Hematopoietic multipotent progenitor cell treated with erythropoietin and hydrocortisone succinate and interleukin-3 and kit ligand, for 6 days (in vitro differentiated cells): ENCODE results near the gene TMEM222.
A peak's percentile ranks its signal among the peaks of the same experiment; 100 is the strongest.

ENCODE experiments used
- DNase-seq: peaks from one replicate; pipeline ENCODE4 v3.0.0-alpha.2; 2015

Gene TMEM222

DNA sequence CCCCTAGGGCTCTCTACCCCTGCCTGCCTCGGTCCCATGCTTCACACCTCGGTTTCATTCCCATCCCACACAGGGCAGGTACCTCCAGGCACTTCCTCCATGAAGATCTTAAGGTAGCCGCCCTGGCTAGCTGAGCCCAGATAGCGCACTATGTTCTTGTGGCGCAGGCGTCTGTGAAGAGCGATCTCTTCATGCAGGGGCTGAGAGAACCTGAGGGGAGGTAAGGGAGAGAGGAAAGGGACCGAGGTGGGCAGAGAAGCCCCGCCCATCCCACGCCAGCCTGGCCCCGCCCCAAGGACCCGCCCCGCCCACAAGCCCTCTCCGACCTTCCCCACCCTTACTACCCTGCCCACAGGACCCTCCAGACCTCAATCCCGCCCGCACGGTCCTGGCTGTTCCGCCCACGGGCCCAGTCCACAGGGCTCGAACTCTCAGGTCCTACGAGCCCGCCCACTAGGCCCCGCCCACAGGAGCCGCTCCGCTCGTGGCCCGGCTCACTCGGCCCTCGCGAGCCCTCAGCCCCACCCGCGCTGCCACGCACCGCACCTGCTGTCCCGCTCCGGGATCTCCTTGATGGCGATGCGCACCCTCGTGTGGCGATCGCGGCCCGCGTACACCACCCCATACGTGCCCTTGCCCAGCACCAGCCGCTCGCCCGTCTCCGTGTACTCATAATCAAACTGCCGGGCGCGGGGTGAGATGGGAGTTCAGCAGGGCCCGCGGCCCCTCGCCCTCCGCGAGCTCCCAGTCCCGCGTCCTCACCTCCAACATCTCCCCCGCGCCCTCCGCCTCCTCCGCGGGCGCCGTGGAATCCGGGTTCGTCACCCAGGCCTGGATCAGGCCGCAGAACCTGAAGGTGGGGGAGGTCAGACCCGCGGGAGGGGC lies 38.4 kb downstream of the TMEM222 start:
- DNase-seq: peak; percentile 53

DNA sequence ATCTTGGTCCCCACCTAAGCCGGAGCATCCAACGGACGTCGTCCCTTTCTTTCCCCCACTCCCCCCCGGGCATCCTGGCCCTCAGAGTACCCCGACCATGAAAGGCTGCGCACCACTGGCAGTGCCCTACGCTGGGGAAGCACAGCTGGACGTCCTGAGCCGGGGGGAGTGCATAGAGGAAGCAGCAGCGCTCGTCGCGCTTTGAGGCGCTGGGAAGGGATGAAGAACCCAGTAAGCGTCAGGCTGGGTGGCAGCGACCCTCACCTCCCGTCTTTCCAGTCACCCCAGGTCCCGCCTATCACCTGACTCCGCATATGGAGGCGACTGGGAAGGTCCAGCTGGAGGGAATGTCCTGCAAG lies 39.1 kb downstream of the TMEM222 start:
- DNase-seq: no peak

GRCh38 chr1:27361553-27361952 lies 39.6 kb downstream of the TMEM222 start:
- DNase-seq: no peak

- no peak for DNase-seq
These were observed 42.1 kb downstream of the TMEM222 start for GRCh38 chr1:27363766-27364695.

DNA sequence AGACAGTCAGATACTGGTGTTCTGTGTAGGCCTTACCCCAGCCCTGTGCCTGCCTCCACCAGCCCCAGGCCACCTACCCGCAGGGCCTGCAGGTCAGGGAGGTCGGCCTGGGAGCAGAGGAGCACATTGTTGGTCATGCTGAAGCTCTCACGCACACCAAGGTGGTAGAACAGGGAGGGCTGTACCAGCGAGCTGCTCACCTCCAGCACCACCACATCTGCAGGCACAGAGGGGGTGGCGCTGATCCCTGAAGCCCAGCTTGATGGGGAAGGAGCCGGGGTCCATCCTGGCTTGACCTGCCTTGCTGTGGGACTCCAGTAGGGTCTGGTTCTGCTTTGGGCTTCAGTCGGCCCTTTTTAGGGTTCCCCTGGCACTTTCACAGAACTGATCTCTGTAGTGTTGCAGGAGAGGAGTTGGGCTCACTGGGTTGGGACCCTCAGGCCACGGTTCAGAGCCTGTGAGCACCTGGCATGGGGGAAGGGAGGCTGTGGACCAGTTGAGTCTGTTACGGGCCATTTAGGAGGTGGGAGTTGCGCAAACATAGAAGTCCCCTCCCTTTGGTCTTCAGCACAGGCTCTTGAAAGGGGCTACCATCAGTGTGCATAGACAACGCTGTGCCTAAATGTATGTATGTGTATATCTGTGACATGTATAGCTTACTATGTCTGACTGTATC lies 42.9 kb downstream of the TMEM222 start:
- DNase-seq: no peak

GRCh38 chr1:27365372-27366112 lies 43.6 kb downstream of the TMEM222 start:
- DNase-seq: peak; percentile 88

DNA sequence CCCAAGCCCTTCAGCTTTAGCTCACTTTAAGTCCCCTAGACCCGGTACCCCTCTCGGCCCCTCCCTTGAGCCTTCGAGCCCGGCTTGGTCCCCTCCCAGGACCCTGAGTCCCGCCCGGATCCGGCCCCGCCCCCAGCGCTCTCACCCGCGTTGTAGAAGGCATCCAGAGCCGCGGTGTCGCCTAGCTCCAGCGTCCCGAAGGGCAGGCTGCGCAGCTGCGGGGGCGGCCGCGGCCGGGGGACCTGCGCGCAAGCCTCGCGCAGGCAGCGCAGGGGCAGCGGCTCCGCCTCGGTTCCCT lies 44.1 kb downstream of the TMEM222 start:
- peak; percentile 80 for DNase-seq

DNA sequence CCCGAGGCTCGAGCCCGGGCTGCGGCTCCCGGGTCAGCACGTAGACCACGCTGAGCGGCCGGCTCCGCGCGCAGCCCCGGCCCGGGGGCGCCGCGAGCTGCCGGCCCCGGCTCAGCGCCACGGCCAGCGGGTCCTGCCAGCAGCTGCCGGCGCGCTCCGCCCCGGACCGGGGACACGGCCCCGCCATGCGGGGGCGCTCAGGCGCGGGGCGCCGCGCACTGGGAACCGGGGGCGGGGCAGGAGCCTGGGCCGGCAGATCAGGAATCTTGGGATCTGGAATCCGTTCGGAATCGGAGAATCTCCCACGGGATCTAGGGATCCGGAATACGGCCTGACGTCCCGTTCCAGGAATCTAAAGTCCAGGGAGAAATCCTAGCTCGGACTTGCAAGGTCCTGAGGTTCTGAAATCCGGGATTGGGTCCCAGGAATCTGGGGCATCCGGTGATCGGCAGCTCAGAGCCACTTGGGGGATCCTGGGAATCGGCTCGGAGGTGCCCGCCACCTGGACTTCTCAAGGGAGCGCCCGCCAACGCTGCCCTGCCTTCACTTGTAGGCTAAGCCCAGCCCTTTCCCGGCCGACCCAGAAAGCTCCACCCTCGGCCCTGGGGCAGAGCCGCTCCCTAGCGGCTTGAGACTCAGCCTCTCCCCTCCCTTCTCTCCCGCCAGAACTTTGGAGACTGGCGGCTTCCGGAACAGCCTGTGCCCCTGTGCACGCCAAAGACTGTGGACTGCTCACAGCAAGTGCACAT lies 44.6 kb downstream of the TMEM222 start, which contains the start of gene MAP3K6:
TSS of gene MAP3K6 (minus strand) at position 551 of the 749 bp plus-strand sequence. CDS start at position 187, 364 bp downstream.
- DNase-seq: peak; percentile 89

- no peak for DNase-seq
These were observed 45.2 kb downstream of the TMEM222 start for GRCh38 chr1:27367160-27367650.

- peak; percentile 95 for DNase-seq
These were observed 47.1 kb downstream of the TMEM222 start for GRCh38 chr1:27368869-27369582.

DNA sequence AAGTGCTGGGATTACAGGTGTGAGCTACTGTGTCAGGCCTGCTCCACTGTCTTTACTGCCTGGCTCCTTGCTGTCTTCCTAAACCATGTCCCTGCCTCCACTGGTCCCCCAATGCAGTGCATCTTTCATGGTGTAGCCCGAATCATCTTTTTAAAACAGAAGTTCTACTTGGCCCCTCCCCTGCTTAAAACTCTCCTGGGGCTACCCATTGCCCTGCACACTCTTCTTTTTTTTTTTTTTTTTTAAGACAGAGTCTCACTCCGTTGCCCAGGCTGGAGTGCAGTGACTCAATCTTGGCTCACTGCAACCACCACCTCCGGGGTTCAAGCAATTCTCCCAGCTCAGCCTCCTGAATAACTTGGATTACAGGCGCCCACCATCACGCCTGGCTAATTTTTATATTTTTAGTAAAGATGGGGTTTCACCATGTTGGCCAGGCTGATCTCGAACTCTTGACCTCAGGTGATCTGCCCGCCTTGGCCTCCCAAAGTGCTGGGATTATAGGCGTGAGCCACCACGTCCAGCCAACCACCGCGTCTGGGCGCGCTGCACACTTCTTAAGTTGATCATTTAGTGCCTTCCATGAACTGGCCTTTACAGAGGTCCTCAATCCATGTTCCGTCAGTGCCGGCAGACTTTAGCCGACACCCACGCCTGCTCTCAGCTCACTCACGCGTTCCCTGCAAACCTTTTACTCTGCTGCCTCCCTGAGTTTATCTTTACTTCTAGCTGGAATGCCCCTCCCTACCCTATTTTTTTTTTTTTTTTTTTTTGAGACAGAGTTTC lies 50.3 kb downstream of the TMEM222 start:
- DNase-seq: no peak

DNA sequence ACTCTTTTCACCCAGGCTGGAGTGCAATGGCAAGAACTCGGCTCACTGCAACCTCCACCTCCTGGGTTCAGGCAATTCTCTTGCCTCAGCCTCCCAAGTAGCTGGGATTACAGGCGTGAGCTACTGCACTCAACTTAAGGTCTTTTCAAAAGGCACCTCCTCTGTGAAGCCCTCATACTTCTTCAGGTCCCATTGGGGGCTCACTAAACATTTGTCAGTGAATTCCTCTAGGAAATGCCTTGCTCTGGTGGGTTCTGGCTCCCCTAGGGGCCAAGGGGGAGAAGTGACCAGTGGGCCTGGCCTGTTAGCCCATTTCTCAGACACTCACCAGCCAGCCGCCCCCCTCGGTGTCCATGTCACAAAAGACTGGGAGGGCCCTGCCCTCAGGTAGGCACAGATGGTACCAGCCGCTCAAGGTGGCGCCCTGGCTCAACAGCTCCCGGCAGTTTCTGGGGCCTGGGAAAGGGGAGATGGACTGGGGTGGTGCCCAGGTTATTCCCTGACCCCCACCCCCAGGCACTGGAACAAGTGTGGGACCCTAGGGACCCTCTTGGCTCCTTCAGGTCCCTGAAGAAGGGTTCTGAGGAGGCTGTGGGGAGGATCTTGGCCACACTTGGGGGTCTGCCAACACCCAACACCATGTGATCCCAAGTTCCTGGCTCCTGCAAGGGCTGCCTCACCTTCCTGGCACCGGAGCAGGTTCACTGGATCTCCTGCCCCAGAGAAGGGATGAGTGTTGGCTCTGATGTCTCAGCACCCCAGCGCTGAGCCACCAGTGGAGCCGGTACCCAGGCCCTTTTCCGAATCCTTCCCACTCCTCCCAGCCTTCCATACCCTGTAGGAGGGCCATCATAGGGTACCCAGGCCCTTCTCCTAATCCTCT lies 51.1 kb downstream of the TMEM222 start:
- peak; percentile 38 for DNase-seq

- no peak for DNase-seq
These were observed 52.6 kb downstream of the TMEM222 start, which contains the start of gene FCN3 for GRCh38 chr1:27374362-27375086. Gene FCN3, minus strand, starts transcription at chr1:27374824. Its CDS starts 6 bp downstream, at chr1:27374818.

DNA sequence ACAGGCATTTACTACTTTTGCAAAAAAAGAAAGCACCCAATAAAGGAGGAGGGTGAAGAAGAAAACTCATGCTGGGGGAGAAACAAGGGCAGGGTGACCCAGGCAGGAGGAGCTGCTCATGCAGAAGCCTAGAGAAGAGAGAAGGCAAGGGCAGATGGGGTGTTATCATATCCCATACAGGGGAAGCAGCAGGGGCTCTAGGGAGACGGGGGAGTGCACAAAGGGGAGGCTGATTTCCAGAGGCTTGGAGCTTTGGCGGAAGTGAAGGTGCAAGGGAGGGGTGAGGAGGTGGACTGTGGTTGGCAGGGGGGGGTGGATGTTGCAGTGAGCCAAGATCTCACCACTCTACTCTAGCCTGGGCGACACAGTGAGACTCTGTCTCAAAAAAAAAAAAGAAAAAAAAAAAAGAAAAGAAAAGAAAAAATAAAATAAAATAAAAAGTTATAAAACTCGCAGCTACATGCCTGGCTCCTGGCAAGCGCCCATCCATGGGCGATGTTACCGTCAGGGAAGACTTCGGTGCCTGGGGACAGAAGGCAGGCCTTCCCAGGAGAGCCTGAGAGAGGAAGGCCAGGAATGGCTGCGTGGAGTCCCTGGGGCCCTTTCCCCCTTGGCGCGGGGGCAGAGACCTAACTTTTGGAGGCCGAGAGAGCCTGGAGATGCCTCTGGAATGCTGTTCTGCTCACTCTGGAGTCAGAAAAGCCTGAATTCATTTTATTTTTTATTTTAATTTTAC lies 56.0 kb downstream of the TMEM222 start:
- no peak for DNase-seq

DNA sequence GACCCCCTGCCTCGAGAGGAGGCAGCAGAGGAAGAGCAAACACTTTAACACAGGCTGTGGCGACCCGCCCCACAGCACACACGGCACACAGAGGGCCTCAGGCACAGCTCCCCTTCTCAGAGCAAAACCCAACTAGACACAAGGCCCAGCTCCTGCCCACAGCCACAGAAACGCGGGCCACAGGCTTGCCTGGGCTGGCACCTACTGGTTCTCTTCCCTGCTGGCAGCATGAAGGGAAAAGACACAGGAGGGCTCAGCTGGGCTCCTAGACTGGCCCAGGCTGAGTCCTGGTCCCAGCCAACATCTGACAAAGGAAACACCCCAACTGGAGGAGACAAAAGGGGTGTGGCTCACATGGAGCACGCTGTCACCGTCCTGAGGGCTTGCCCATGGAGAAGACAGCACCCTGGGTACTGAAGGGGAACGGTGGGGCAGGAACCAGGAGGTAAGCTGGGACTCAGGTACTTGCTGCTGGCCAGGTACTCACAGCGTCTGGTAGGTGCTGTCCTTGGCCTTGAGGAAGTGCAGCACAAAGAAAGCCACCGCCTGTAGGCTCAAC lies 57.7 kb downstream of the TMEM222 start:
- no peak for DNase-seq

- no peak for DNase-seq
These were observed 58.3 kb downstream of the TMEM222 start for GRCh38 chr1:27380224-27380623.
